Measurements from ENCODE around the gene CEACAM4. TPM values are rescaled to one million over a fixed set of nuclear protein-coding genes. Genes with fewer than 3 reads are reported as not detected.

CEACAM4 gene
- total RNA-seq, 2 experiments from 2014 or later: 0.36 to 0.84 TPM

DNA sequence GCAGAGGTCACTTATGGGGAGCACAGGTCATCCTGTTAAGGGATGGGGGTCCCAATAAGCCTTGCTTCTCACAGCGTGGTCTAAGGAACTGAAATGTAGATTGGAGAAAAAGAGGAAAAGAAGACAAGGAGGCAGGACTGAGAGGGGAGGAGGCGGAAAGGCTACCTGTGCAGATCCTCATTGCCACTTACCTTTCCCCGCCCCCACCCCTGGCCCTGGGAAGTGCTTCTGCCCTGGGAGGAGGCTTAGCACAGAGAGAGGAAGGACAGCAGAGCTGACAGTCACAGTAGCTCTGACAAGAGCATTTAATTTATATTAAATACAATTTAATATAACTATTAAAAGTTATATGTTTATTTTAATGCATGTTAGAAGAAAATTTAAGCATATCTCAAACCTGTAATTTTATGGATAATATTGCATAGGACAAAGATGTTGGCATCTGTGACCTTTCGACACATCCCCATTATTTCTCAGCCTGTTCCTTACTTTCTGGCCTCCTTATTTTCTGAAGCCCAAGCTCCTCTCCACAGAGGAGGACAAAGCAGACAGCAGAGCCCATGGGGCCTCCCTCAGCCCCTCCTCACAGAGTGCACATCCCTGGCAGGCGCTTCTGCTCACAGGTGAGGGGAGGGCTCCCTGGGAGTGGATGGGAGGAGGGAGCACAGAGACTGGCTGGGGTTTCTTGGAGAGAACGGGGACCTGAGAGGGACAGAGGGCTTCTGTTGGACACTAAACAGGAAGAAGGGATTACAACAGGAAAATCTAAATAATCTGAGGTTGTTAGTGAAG lies 27.5 kb downstream of the CEACAM4 start:
- Histone ChIP-seq H3K9me3 (ENCODE audit: control insufficient read depth in 1 of 2, insufficient read depth in 1 of 2, low read length in 2 of 2) (no peaks in the 10 kb centered on the region), H3K27me3 (ENCODE audit: control insufficient read depth in 1 of 2, insufficient read depth in 2 of 2, low read length in 2 of 2) (peaks cover 0 to 4% of the 10 kb centered on the region in 2 experiments), H3K4me3 (ENCODE audit: low read length) (no peak overlapping the region), H3K36me3 (ENCODE audit: insufficient read depth, low read length) (no peaks in the 10 kb centered on the region), H3K27ac (ENCODE audit: low read depth in 1 of 2, low read length in 2 of 2) (no peak overlapping the region), H3K4me1 (ENCODE audit: insufficient read depth, low read length) (peaks cover 4% of the 10 kb centered on the region)
- TF ChIP-seq CTCF (IDR thresholded peaks at IDR 0.05): no peak
- no peaks in the 10 kb centered on the region for H3K36me3 Mint-ChIP-seq (ENCODE audit: low read depth)
- ChIA-PET POLR2A (no interaction called here), CTCF (no interaction called here)
- intact Hi-C loops (cut with DNase I, micrococcal nuclease): loop anchor here in 1 of 2 experiments (5.0 kb wide), 1 partner anchor 397 kb away; no protein-coding TSS in a partner anchor
- H3K9me3 Mint-ChIP-seq: no peaks in the 10 kb centered on the region
- no peak for ATAC-seq (ENCODE audit: poor library complexity)
- peaks cover 15% of the 10 kb centered on the region for H3K27me3 Mint-ChIP-seq
- no peak overlapping the region for H3K4me3 Mint-ChIP-seq
- H3K27ac Mint-ChIP-seq: no peak overlapping the region
- peaks cover 12% of the 10 kb centered on the region for H3K4me1 Mint-ChIP-seq (ENCODE audit: low read depth)
- no peak for DNase-seq

DNA sequence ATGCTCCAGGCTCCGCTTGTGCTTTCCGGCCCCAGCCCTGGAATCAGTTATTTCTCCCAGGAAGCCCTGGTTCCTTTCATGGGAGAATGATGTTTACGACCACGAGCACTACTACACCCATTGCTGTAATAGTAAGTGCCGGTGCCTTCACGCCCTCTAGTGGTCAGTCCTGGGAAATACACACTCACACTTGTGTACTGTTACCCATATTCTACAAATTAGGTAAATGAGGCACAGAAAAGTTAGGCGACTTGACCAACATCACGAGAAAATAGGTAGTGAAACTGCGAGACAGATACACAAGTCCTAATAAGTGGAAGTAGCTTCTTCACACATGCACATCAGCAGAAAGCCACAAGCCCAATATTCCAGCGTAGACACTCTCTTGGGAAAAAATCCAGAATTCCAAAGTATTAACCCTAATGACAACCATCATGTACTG lies 29.3 kb downstream of the CEACAM4 start:
- ChIA-PET POLR2A (interaction anchor here (0.6 kb wide), 1 partner anchor 149 kb away, joined by 3 read pairs; no protein-coding TSS in a partner anchor), CTCF (interaction anchor here (0.6 to 2.0 kb wide), 14 partner anchors 10 to 232 kb away, joined by 3 to 8 read pairs (median 3); partner anchors contain the start of gene DMAC2)
- peaks cover 15% of the 10 kb centered on the region for H3K27me3 Mint-ChIP-seq
- TF ChIP-seq CTCF (IDR thresholded peaks at IDR 0.05): peak; percentile 94
- peaks cover 0 to 4% of the 10 kb centered on the region in 2 experiments for H3K27me3 ChIP-seq (ENCODE audit: control insufficient read depth in 1 of 2, insufficient read depth in 2 of 2, low read length in 2 of 2)
- ATAC-seq (ENCODE audit: poor library complexity) (peak; percentile 87), DNase-seq (peak; percentile 50 to 87 (median 68))
- no peaks in the 10 kb centered on the region for H3K36me3 Mint-ChIP-seq (ENCODE audit: low read depth)
- peaks cover 4% of the 10 kb centered on the region for H3K4me1 ChIP-seq (ENCODE audit: insufficient read depth, low read length)
- intact Hi-C loops (cut with DNase I, micrococcal nuclease): loop anchor here in 1 of 2 experiments (1.0 to 5.0 kb wide), 2 partner anchors 148 to 395 kb away; no protein-coding TSS in a partner anchor
- H3K9me3 ChIP-seq (ENCODE audit: control insufficient read depth in 1 of 2, insufficient read depth in 1 of 2, low read length in 2 of 2): no peaks in the 10 kb centered on the region
- no peak overlapping the region for H3K4me3 Mint-ChIP-seq
- no peak overlapping the region for H3K27ac ChIP-seq (ENCODE audit: low read depth in 1 of 2, low read length in 2 of 2)
- no peak overlapping the region for H3K4me3 ChIP-seq (ENCODE audit: low read length)
- H3K4me1 Mint-ChIP-seq (ENCODE audit: low read depth): peaks cover 12% of the 10 kb centered on the region
- no peak overlapping the region for H3K27ac Mint-ChIP-seq
- no peaks in the 10 kb centered on the region for H3K9me3 Mint-ChIP-seq
- no peaks in the 10 kb centered on the region for H3K36me3 ChIP-seq (ENCODE audit: insufficient read depth, low read length)

DNA sequence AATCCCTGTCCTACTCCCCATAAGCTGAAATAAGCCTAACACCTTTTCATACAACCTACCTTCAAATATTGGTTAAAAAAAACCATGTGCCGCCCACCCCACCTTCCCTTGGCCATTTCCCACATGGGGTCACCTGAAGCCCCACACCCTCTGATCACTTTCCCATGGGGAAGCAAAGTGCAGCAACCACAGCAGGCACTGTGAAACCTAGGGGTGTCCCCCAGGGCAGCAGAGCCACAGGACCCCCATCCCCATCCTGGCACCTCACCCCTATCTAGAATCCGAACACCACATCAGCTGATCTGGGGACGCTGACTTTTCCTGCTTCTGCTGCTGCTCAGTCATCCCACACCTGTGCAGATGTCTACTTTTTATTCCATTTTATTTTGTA lies 31.0 kb downstream of the CEACAM4 start:
- Mint-ChIP-seq H3K27me3 (peaks cover 15% of the 10 kb centered on the region), H3K27ac (no peak overlapping the region), H3K36me3 (ENCODE audit: low read depth) (no peaks in the 10 kb centered on the region), H3K4me3 (no peak overlapping the region), H3K9me3 (no peaks in the 10 kb centered on the region), H3K4me1 (ENCODE audit: low read depth) (peaks cover 12% of the 10 kb centered on the region)
- TF ChIP-seq CTCF (IDR thresholded peaks at IDR 0.05): no peak
- DNase-seq (peak in 1 of 14 experiments; percentile 26), ATAC-seq (ENCODE audit: poor library complexity) (no peak)
- Histone ChIP-seq H3K4me3 (ENCODE audit: low read length) (no peak overlapping the region), H3K9me3 (ENCODE audit: control insufficient read depth in 1 of 2, insufficient read depth in 1 of 2, low read length in 2 of 2) (no peaks in the 10 kb centered on the region), H3K27ac (ENCODE audit: low read depth in 1 of 2, low read length in 2 of 2) (no peak overlapping the region), H3K27me3 (ENCODE audit: control insufficient read depth in 1 of 2, insufficient read depth in 2 of 2, low read length in 2 of 2) (no peaks in the 10 kb centered on the region), H3K4me1 (ENCODE audit: insufficient read depth, low read length) (peaks cover 4% of the 10 kb centered on the region), H3K36me3 (ENCODE audit: insufficient read depth, low read length) (no peaks in the 10 kb centered on the region)
- ChIA-PET POLR2A (no interaction called here), CTCF (interaction anchor here (1.3 to 2.2 kb wide), 4 partner anchors 26 to 147 kb away, joined by 4 to 12 read pairs (median 8); no protein-coding TSS in a partner anchor)
- intact Hi-C loops (cut with DNase I, micrococcal nuclease): loop anchor here (1.0 to 5.0 kb wide), 5 partner anchors 53 to 394 kb away; partner anchors contain the start of genes BCKDHA (in 1 of the 2) and EXOSC5 (in 1 of the 2)

Data from CD4-positive, alpha-beta T cell (primary cell).